Stimulated activated CD4-positive, alpha-beta T cell treated with anti-CD3 and anti-CD28 coated beads, Interleukin-4, amount 100 ng/mL, for 1 hour (primary cell): ENCODE results near the gene GPR89B.
"Not testable (repeated sequence)": the region's sequence is repeated elsewhere in the genome, so short reads cannot be mapped to it uniquely, and the experiment has no call there.

ENCODE experiments used
- DNase-seq: peaks from one replicate; pipeline ENCODE4 v3.0.0-alpha.2; 2020

Gene GPR89B

DNA sequence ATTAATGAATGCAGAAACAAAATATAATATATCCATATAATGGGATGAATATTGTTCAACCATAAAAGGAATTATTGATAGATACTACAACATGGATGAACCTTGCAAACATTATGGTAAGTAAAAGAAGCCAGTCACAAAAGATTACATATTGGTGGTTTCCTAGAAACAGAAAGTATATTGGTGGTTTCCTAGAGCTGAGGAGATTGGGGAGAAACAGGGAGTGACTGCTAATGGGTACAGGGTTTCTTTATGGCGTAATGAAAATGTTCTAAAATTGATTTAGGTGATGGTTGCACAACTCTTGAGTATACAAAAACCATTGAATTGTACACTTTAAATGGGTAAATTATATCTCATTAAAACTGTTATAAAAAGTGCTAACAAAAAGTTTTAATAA lies 14.3 kb downstream of the GPR89B start:
- DNase-seq: not testable (repeated sequence)

DNA sequence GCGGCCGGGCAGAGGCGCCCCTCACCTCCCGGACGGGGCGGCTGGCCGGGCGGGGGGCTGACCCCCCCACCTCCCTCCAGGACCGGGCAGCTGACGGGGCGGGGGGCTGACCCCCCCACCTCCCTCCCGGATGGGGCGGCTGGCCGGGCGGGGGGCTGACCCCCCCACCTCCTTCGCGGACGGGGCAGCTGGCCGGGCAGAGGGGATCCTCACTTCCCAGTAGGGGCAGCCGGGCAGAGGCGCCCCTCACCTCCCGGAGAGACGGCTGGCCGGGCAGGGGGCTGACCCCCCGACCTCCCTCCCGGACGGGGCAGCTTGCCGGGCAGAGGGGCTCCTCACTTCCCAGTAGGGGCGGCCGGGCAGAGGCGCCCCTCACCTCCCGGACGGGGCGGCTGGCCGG lies 21.3 kb downstream of the GPR89B start:
- DNase-seq: not testable (repeated sequence)

DNA sequence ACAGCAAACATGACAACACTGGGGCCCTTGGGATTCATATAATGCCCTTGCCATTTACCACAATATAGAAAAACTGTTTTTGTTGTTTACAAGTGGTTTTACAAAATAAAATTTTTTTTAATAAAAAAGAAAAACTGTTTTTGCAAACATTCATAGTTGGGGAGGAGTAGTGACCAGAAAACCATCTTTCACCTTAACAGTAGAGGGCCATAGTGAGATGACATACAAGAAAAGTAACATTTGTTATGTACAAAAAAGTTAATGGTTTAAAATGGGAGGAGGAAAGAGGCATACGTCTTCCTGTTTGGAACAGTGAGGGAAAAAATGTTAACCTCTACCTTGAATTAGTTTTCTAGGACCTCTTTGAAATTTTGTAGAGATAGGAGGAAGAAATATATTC lies 30.7 kb downstream of the GPR89B start:
- DNase-seq: not testable (repeated sequence)

- not testable (repeated sequence) for DNase-seq
Measured at GRCh38 chr1:147959680-147960079, 31.5 kb downstream of the GPR89B start.

GRCh38 chr1:147964575-147964974 lies 36.4 kb downstream of the GPR89B start:
- DNase-seq: not testable (repeated sequence)

- DNase-seq: not testable (repeated sequence)
Measured at GRCh38 chr1:147966657-147967056, 38.4 kb downstream of the GPR89B start.

- not testable (repeated sequence) for DNase-seq
Measured at GRCh38 chr1:147978896-147979651, 50.9 kb downstream of the GPR89B start.

GRCh38 chr1:147985374-147985773 lies 57.2 kb downstream of the GPR89B start:
- DNase-seq: not testable (repeated sequence)

GRCh38 chr1:147987893-147988292 lies 59.7 kb downstream of the GPR89B start:
- DNase-seq: not testable (repeated sequence)

GRCh38 chr1:147992916-147993315 lies 64.7 kb downstream of the GPR89B start:
- DNase-seq: not testable (repeated sequence)

GRCh38 chr1:147993400-147993799 lies 65.2 kb downstream of the GPR89B start:
- DNase-seq: not testable (repeated sequence)

DNA sequence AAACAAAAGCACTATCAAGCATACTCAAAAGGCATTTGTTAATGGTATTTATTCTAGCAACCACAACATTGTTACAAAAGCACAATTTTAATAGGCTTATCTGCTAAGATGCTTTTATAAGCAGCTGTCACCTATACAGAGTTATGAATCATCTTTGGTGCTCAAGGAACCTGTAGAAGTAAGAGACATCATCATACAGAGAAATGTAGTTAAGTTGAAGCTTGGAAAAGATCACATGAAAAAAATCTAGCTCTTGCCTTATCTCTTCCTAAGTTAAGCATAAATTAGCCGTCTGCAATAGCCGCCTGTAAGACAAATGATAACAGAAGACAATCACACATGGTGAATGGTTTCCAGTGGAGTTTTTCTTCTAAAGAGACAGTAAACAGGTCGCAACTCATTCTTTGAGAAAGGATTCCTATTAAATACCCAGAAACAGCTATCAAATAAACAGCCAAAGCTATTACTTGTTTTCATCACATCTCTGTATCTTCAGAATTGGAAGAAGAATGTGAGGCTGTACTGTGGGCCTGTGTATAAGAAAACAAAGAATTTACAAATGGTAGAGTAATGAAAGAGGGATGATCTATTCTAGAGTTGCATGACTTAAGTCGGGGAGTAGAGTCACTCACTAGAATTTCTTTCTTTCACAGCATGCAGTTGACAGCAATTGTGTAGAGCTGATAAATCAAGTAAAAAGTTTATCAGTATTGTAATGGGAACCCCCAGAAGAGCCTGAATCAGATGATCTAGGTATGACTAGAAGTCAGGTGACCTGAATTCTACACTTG lies 65.8 kb downstream of the GPR89B start:
- DNase-seq: not testable (repeated sequence)

DNA sequence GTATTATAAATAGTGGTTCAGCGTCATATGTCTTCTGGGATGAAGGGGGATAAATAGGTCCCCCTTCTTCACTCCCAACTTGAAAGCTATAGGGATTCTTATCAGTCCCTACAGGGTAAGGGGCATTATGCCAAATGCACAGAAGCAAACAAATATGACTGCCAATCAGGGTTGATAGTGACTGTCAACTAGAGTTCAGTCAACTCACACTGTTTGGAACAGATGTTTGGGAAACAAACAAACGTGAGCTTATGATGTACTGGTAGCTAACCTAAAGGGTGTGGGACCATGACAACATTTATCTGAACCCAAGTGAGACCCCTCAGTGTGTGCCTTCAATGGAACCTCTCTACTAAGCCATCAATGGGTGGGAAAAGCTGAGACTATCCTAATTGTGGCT lies 67.9 kb downstream of the GPR89B start:
- DNase-seq: not testable (repeated sequence)

DNA sequence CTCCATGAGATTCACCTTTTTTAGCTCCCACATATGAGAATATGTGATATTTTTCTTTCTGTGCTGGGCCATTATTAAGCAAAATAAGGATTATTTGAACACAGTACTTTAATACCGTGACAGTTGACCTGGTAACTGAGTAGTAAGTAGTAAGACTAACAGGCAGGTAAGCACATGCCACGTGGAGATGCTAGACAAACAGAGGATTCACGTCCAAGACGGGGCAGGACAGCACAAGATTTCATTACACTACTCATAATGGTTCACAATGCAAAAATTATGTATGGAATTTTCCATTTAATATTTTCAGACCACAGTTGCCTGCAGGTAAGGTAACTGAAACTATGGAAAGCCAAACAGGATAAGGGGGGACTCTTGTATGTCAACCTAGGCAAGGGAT lies 79.5 kb downstream of the GPR89B start:
- not testable (repeated sequence) for DNase-seq

- no peak for DNase-seq
Measured at GRCh38 chr1:148010527-148010926, 82.3 kb downstream of the GPR89B start.

- not testable (repeated sequence) for DNase-seq
Measured at GRCh38 chr1:148013177-148014144, 85.2 kb downstream of the GPR89B start.

DNA sequence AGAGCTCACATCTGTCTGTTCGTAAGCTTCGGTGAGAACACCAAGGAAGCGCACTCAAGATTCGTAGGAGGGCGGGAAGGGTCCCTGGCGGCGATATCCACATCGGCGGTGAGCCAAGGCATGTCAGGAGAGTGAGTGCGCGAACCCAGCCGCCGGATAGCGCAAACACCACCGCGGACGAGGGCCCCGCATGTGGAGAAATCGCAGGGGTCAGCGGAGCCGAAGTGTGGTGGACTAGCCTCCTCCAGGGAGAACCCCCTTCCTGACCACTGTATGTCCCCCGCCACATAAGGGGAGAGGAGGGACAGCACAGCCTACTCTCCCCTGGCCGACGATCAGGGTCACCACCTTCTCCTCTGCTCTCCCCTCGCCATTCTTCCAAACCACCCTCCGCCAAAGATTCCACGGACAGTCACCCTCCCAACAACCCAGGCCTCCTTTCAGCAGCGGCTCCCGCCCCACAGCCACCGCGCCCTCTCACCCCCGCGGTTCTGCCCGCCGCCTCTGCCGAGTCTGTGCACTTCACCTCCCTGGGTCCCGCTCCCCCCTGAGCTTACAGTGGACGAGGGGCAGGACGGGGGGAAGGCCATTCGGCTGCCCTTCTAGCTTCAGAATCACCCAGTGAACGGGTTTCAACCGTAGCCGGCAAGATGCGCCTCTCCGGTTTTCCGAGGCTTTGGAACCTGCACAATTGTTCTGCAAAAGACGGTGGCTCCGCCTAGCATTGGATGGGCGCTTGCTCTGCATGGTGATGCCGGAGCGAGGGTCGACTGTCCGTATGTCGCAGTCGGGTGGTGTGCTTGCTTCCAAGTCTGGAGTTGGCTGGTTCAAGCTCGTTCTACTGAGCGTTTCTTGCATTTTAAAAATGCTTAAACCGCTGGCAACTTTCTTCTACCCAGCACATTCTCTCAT lies 86.3 kb downstream of the GPR89B start:
- DNase-seq: peak; percentile 7

GRCh38 chr1:148024918-148025317 lies 96.7 kb downstream of the GPR89B start:
- not testable (repeated sequence) for DNase-seq

DNA sequence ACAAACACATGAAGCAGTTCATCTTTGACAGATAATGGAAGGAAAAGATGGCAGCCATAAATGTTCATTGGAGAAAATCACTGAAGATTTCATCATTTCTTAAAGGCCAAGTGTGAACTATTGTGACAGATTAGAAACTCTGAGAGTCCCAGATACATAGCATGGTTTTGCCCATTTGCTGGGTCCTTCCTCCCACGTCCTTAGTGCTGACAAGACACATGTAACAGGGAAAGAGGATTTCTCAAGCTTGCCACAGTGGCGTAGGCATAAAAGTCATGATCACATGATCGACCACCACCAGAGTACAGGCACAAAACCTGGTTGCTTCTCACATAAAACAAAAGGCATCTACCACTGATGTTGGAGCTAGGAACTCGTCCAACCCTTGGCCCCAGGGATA lies 98.8 kb downstream of the GPR89B start:
- not testable (repeated sequence) for DNase-seq

DNA sequence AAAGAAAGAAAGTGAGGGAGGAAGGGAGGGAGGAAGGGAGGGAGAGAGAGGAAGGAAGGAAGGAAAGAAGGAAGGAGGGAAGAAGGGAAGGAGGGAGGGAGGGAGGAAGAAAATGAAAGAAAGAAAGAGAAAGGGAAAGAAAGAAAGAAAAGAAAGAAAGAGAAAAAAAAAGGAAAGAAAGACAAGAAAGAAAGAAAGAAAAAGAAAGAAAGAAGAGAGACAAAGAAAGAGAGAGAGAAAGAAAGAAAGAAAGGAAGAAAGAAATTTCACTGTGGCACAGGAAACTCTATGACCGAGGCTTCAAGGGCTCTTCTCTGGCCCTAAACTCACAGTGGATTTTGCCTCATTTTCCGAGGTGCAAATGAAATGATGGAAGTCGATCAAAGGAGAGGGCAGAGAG lies 104.0 kb downstream of the GPR89B start:
- not testable (repeated sequence) for DNase-seq

DNA sequence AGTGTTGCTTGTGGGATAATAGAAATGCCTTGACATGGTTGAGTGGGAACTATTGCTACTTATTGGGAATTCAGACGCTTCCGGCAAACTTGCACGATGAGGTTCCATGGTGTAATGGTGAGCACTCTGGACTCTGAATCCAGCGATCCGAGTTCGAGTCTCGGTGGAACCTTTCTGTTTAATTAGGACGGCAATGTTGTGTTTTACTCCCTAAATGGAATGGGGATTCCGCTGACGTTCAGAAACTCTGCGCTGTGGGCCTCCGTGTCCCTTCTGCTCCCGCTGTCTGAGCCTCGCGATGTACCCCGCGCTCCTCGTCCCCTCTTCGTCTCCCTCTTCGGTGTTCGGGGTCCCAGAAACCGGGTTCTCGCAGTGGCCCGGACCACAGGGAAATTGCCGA lies 104.5 kb downstream of the GPR89B start:
- DNase-seq: not testable (repeated sequence)

DNA sequence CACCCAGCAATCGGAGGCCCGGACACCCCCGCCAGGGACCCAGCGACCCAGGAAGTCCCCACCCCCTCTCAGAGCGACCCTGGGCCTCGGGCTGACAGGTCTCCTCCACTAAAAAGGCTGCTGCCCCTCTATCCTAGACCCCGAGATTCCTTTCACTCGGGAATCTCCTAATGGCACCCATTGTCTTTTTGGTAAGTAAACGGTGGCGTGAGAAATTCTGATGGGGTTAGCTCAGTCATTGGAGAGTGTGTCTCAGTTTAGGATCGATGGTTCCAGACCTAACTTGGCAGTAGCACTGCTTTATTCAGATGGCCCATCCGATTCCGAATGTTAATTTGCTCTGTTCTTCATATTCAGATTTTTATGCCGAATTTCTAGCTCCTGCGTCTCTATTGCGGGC lies 104.9 kb downstream of the GPR89B start:
- not testable (repeated sequence) for DNase-seq
